Bronchial epithelial cell (primary cell): Measurements from ENCODE around the gene TNRC6B. TPM values are rescaled to one million over a fixed set of nuclear protein-coding genes. Genes with fewer than 3 reads are reported as not detected.

Experiments used
- DNase-seq: peaks from one replicate; pipeline ENCODE4 v3.0.0-alpha.2; 2010; ENCODE audit warnings: low read depth
- FAIRE-seq: peaks from 2 replicates; lab custom pipeline; 2011; peaks lifted over from hg19 to GRCh38; lab: Jason Lieb, UNC
- H3K27me3 ChIP-seq: 2 replicates; pipeline ENCODE4 v1.5.1; 2011; ENCODE audit warnings: low read length; ENCODE audit not compliant: control insufficient read depth, insufficient read depth
- H3K36me3 ChIP-seq: 2 replicates; pipeline ENCODE4 v1.5.1; 2011; ENCODE audit warnings: low read length; ENCODE audit not compliant: control insufficient read depth, insufficient read depth
- H3K4me3 ChIP-seq: 2 replicates; pipeline ENCODE4 v1.5.1; 2011; ENCODE audit warnings: mild to moderate bottlenecking, low read depth, low read length, control low read depth
- CTCF ChIP-seq: IDR thresholded peaks from 2 replicates; pipeline ENCODE4 v1.5.1; 2011; ENCODE audit warnings: mild to moderate bottlenecking, moderate library complexity, low read length, control low read depth, inconsistent platforms; ENCODE audit not compliant: insufficient read depth, severe bottlenecking
- total RNA-seq: library from RNA; depleted of rRNA; stranded (reverse); fragments of >200 nt; gene quantifications from 2 replicates; pipeline ENCODE4 v1.2.1, GENCODE V29; 2014

The TNRC6B gene
- total RNA-seq, 1 donor from 2014 or later, result 8.4 TPM

DNA sequence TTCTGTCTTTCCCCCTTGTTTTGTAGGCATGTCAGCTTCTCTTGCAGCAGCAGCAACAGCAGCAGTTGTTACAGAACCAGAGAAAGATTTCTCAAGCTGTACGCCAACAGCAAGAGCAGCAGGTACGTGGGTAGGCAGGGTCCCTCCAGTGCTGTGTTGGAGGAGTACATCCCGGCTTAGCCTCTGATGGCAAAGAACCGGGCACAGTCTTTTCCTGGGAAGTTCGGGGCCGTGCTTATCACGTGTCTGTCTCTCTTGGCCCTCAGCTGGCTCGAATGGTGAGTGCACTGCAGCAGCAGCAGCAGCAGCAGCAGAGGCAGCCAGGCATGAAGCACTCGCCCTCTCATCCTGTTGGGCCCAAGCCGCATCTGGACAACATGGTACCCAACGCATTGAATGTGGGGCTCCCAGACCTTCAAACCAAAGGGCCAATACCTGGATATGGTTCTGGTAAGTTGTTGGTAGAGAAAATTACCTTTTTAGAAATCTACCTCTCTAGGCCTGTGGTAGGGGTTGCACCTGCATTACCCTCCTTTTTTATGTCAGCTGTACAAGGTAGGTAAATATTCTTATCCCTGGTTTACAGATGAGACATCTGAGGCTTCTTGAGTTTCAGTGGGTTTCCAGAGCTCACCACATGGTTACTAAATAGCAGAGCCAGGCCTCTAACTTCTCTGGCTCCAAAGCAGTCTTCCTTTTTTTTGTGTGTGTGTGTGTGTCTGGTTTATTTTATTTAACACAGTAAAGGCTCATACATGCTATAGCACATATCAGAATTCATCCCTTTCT is 123.4 kb downstream of the TNRC6B start:
- no peak overlapping the region for H3K4me3 ChIP-seq
- no peak for TF ChIP-seq CTCF
- peaks cover 8% of the 10 kb centered on the region for H3K36me3 ChIP-seq
- peak; percentile 86 for FAIRE-seq
- no peak for DNase-seq
- no peaks in the 10 kb centered on the region for H3K27me3 ChIP-seq

DNA sequence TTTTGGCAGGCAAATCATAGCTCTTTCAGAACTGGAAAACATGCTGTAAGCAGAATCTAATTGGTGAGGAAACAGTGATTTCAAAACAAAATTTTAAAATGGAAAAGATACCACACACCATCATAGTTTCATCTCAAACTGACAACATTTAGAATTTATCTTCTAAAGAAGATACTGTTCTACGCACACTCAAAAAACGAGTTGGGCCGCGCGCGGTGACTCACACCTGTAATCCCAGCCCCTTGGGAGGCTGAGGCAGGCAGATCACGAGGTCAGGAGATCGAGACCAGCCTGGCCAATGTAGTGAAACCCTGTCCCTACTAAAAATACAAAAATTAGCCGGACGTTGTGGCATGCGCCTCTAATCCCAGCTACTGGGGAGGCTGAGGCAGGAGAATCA is 124.4 kb downstream of the TNRC6B start:
- Histone ChIP-seq H3K27me3 (no peaks in the 10 kb centered on the region), H3K4me3 (no peak overlapping the region), H3K36me3 (peaks cover 8% of the 10 kb centered on the region)
- FAIRE-seq, result no peak
- no peak for DNase-seq
- no peak for TF ChIP-seq CTCF

DNA sequence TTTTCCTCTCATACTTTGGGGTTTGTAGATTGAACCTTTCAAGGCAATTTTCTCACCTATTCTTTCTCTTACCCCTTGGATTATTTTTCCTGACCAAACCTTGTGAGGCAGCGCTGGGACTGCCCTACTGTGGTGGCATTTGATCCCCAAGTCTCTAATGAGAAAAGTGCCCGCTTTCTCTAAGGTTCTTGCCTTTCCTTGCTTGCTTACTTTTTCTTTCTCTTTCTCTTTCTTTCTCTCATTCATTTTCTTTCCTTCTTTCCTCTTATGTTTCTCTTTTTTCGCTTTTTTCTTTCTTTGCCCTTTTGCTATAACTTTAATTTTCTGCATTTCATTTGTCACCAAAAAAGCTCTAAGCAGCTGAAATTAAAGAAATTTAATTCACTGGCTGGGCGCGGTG is 127.9 kb downstream of the TNRC6B start:
- no peak for TF ChIP-seq CTCF
- no peaks in the 10 kb centered on the region for H3K27me3 ChIP-seq
- DNase-seq (no peak), FAIRE-seq (no peak)
- H3K36me3 ChIP-seq, result peaks cover 9% of the 10 kb centered on the region
- H3K4me3 ChIP-seq, result no peak overlapping the region

- H3K4me3 ChIP-seq, result no peak overlapping the region
- FAIRE-seq (no peak), DNase-seq (no peak)
- no peaks in the 10 kb centered on the region for H3K27me3 ChIP-seq
- H3K36me3 ChIP-seq, result peaks cover 5% of the 10 kb centered on the region
- TF ChIP-seq CTCF, result no peak
These were observed 131.4 kb downstream of the TNRC6B start for GRCh38 chr22:40308999-40309573.

GRCh38 chr22:40309631-40310030 is 131.9 kb downstream of the TNRC6B start:
- peaks cover 7% of the 10 kb centered on the region for H3K36me3 ChIP-seq
- FAIRE-seq (no peak), DNase-seq (no peak)
- H3K4me3 ChIP-seq, result no peak overlapping the region
- H3K27me3 ChIP-seq, result no peaks in the 10 kb centered on the region
- TF ChIP-seq CTCF, result no peak
